Tibial nerve (tissue), 4 donors: ENCODE data around the gene ACTR1A.

Source experiments
- CTCF ChIP-seq, 5 experiments: fragments of 200-600 bp in 3 of 5; fragments of 450-650 bp in 2 of 5; sonication (generic) in 3 of 5; IDR thresholded peaks; one replicate each; pipeline ENCODE4 v1.5.1; 2016 to 2019; ENCODE audit warnings: antibody characterized with exemption in 5 of 5, mild to moderate bottlenecking in 3 of 5, moderate library complexity in 2 of 5
- EP300 ChIP-seq, 2 donors: sonication (generic); formaldehyde crosslinking; IDR thresholded peaks; one replicate each; pipeline ENCODE4 v1.6.1; 2017; ENCODE audit warnings: antibody characterized with exemption in 2 of 2, mild to moderate bottlenecking in 1 of 2
- POLR2A ChIP-seq, 2 donors: fragments of 450-650 bp; IDR thresholded peaks; one replicate each; pipeline ENCODE4 v1.6.1; 2017; ENCODE audit warnings: antibody characterized with exemption in 2 of 2, mild to moderate bottlenecking in 2 of 2, moderate library complexity in 2 of 2

DNA sequence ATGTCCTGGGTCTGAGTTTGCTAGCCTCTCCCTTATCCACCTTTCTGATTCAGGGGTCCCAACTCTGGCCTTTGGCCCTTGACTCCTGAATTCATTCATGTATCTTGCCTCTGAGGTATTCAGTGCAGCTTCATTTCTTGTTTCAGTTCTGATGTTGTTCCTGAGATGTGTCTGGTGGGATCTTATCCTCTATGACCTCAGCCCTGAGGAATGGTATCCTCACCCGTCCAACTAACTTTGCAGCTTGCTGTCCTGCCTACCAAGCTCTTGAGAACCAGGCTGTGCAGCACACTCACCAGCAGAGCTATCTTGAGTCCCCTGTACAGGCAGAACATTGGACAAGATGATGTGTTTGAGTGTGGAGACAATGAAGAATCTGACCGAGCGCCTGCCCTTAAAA, 15.0 kb upstream of the ACTR1A start:
- TF ChIP-seq POLR2A (IDR thresholded peaks at IDR 0.05) (no peak), CTCF (IDR thresholded peaks at IDR 0.05) (no peak), EP300 (IDR thresholded peaks at IDR 0.05) (no peak)
